Choroid plexus epithelial cell (primary cell): ENCODE measurements around the gene SLC7A8.

Experiments
- DNase-seq: peaks from one replicate; pipeline ENCODE4 v3.0.0-alpha.2; 2010; ENCODE audit warnings: low read depth
- H3K4me3 ChIP-seq: 2 replicates; pipeline ENCODE4 v1.5.1; 2011; ENCODE audit warnings: low read depth, mild to moderate bottlenecking, control low read depth, low read length, moderate library complexity
- CTCF ChIP-seq: conservative IDR thresholded peaks from 2 replicates; pipeline ENCODE4 v1.5.1; 2011; ENCODE audit warnings: low read depth, mild to moderate bottlenecking, control low read depth, inconsistent platforms, low read length, moderate library complexity

Gene SLC7A8

DNA sequence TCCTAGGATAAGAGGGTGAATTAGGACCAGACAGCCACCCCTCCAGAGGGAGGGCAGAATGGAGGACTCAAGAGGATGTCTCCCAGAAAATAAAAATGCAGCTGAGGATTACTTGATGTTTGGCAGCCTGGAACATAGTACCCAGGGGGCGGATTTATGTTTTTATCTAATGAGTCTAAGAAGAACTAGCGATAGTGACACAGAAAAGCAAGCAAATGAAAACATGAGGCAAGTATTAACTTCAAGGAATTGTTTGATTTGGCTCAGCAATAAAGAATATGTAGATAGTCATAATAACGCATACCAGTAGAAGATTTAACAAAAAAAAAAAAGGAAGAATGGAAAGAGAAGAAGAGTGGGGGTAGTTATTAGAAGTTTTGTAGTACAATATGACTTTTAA, 10.0 kb upstream of the SLC7A8 start:
- DNase-seq: no peak
- H3K4me3 ChIP-seq: no peak overlapping the region
- TF ChIP-seq CTCF: no peak

DNA sequence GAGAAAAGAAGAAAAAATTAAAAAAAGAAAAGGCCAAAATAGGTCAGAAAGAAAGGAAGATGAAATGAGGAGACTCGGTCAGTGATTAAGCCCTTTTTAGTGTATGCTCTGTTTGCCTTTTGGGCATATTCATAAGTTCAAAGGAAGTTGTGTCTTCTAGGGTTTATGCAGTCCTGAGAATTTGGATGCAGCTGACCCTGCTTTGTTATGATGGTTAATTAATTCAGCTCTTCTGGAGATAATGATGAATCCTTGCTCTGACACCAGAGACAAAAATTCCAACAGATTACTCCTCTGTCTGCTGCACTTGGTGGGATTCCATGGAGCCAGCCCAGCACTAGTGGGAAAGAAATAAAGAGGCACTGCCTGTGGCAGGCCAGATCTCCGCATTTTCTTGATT, 4.5 kb upstream of the SLC7A8 start:
- DNase-seq: no peak
- no peak for TF ChIP-seq CTCF
- no peak overlapping the region for H3K4me3 ChIP-seq

- no peak overlapping the region for H3K4me3 ChIP-seq
- DNase-seq: peak; percentile 88
- TF ChIP-seq CTCF: peak; percentile 82
Measured at GRCh38 chr14:23186913-23187654, 3.6 kb upstream of the SLC7A8 start.

DNA sequence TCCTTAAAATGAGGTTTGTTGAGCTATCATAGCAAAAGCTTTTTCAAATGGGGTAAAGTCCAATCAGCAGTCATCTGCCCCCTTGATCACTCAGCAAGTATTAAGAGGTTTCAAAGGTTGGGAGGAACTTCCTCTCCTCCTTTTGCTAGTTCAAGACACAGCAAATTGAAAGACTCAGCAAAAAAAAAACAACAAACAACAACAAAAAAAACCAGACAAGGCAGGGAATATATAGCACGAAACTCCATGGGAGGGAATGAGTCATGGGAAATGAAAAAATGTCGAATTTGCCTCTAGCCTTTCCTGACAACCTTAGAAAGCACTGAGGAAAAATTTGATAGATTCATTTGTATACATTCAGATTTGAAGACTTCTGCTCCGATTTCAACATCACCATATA, 1.6 kb upstream of the SLC7A8 start:
- DNase-seq: peak; percentile 66
- TF ChIP-seq CTCF: no peak
- H3K4me3 ChIP-seq: no peak overlapping the region

GRCh38 chr14:23183158-23183470, 346 bp downstream of the SLC7A8 start:
- H3K4me3 ChIP-seq: peak overlapping the region; percentile 50
- DNase-seq: no peak
- TF ChIP-seq CTCF: no peak

DNA sequence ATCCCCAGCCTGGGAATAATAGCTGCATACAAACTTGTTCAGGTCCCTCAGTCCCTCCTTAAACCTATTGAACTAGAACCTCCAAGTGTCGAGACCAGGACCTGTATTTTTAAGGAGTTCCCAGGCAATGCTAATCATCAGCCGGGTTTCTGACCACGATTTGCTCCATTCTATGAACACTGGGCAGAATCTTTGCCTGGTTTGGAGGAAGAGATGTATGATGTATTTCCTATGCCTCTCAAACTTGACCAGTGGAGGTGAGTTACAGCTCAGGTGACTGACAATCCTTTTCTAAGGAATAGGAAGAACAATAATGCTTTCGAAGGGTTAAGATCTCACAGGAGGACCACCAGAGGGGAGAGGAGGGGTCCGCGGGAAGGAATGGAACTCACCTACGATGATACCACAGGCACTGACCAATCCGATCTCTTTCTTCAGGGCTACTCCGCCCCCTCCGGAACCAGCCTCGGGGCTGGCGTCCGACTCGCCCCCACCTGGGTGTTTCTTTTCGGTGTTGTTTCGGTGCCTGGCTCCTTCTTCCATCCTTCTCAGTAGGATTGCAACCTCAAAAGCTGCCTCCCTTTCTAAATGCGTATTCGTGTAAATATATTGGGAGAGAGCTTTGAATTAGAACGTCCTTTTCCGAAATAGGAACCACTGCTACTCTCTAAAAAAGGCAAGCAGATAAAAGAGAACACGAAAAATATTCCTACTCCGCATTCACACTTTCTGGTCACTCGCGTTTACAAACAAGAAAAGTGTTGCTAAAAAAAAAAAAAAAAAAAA, 895 bp downstream of the SLC7A8 start:
- no peak for TF ChIP-seq CTCF

GRCh38 chr14:23181946-23182345, 1.5 kb downstream of the SLC7A8 start:
- no peak for TF ChIP-seq CTCF
- DNase-seq: no peak
- H3K4me3 ChIP-seq: no peak overlapping the region

More for the DNA sequence above, 895 bp downstream of the SLC7A8 start:
- peak overlapping the region; percentile 50 for H3K4me3 ChIP-seq
- DNase-seq: no peak
